LNCAP (cell line): ENCODE measurements around the gene HEG1.

Experiments used
- CTCF ChIP-seq: fragments of 450-650 bp; IDR thresholded peaks from 2 replicates; pipeline ENCODE4 v1.5.1; 2017; ENCODE audit warnings: mild to moderate bottlenecking

Gene HEG1

GRCh38 chr3:124999897-125000435 is 55.8 kb downstream of the HEG1 start:
- no peak for TF ChIP-seq CTCF

- TF ChIP-seq CTCF = no peak
Measured at GRCh38 chr3:124999317-124999716, 56.5 kb downstream of the HEG1 start.

- no peak for TF ChIP-seq CTCF
Measured at GRCh38 chr3:124998247-124998630, 57.6 kb downstream of the HEG1 start.

- no peak for TF ChIP-seq CTCF
Measured at GRCh38 chr3:124997303-124998246, 58.2 kb downstream of the HEG1 start.

- peak; percentile 87 for TF ChIP-seq CTCF
Measured at GRCh38 chr3:124995460-124995994, 60.3 kb downstream of the HEG1 start.

GRCh38 chr3:124993466-124993865 is 62.3 kb downstream of the HEG1 start:
- no peak for TF ChIP-seq CTCF

GRCh38 chr3:124992041-124992440 is 63.8 kb downstream of the HEG1 start:
- no peak for TF ChIP-seq CTCF
